ENCODE results near the gene BTBD16.

DNA sequence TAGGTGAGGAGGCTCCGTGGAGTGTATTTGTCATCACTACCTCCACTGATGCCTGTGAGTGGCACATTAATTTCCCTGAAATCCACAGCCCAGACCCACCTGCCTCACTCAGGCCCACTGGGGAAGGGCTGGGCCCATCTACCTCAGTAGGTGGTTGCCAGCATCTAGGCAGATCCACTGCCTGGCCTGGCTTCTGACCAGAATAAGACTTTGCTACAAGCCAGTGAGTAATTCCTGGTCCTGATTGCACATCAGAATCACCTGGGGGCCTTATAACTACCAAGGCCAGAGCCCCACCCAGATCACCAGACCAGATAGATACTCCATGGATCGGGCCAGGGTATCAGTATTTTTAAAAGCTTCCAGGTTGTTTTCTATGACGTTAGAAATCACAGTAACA lies 65.9 kb downstream of the BTBD16 start:
- TF ChIP-seq, protein P1, sequence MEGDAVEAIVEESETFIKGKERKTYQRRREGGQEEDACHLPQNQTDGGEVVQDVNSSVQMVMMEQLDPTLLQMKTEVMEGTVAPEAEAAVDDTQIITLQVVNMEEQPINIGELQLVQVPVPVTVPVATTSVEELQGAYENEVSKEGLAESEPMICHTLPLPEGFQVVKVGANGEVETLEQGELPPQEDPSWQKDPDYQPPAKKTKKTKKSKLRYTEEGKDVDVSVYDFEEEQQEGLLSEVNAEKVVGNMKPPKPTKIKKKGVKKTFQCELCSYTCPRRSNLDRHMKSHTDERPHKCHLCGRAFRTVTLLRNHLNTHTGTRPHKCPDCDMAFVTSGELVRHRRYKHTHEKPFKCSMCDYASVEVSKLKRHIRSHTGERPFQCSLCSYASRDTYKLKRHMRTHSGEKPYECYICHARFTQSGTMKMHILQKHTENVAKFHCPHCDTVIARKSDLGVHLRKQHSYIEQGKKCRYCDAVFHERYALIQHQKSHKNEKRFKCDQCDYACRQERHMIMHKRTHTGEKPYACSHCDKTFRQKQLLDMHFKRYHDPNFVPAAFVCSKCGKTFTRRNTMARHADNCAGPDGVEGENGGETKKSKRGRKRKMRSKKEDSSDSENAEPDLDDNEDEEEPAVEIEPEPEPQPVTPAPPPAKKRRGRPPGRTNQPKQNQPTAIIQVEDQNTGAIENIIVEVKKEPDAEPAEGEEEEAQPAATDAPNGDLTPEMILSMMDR (IDR thresholded peaks at IDR 0.05) = no peak
- no peak for TF ChIP-seq POLR2A (IDR thresholded peaks at IDR 0.05)

Data from body of pancreas (tissue), 4 donors.